ENCODE results near the gene CEACAM18.

GRCh38 chr19:51462681-51463080 is 15.7 kb upstream of the CEACAM18 start:
- TF ChIP-seq CTCF (IDR thresholded peaks at IDR 0.05; ENCODE audit: low read depth, low read length): no peak
- TF ChIP-seq POLR2A (IDR thresholded peaks at IDR 0.05; ENCODE audit: extremely low read depth, insufficient read length): no peak
- no peak for TF ChIP-seq MAX (IDR thresholded peaks at IDR 0.05; ENCODE audit: low read depth, low read length)
- no peak for TF ChIP-seq MYC (IDR thresholded peaks at IDR 0.05; ENCODE audit: low read depth, low read length)
